ENCODE results near the gene TTC7B. TPM values are rescaled to one million over a fixed set of nuclear protein-coding genes. Genes with fewer than 3 reads are reported as not detected.

Gene TTC7B
- total and polyA plus RNA-seq, 2 experiments from 2014 or later: 7.9 to 28.6 TPM

DNA sequence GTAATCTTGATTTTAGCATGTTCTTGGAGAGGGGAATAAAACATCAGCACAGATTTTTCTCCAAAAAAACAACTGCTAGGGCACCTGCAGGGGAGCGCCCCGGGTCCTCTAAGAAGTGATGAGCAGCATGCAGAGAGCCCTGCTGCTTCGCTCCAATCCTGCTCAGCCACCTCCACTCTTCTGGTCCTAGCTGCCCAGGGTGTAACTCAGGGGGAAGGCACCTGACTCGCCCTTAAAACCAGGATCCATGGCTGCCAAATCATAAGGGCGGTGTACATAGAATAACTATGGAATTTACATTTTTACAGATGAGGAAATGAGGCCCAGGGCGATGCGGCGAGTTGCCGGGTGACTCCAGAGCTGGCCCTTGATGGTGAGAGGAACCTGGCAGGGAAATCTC, 214.7 kb downstream of the TTC7B start:
- Mint-ChIP-seq H3K4me1 (peaks cover 67% of the 10 kb centered on the region), H3K4me3 (no peak overlapping the region), H3K36me3 (ENCODE audit: low read depth) (no peaks in the 10 kb centered on the region), H3K9me3 (no peaks in the 10 kb centered on the region), H3K27me3 (ENCODE audit: insufficient read depth, low read depth, poor library complexity) (peaks cover 6% of the 10 kb centered on the region), H3K27ac (no peak overlapping the region)
- H3K4me2 ChIP-seq: no peak overlapping the region
- H3K4me1 ChIP-seq (ENCODE audit: insufficient read depth): peaks cover 51% of the 10 kb centered on the region
- DNase-seq (ENCODE audit: low spot score): no peak
- no peaks in the 10 kb centered on the region for H3K27me3 ChIP-seq (ENCODE audit: insufficient read depth)
- H3K36me3 ChIP-seq (ENCODE audit: insufficient read depth): no peaks in the 10 kb centered on the region
- no peaks in the 10 kb centered on the region for H3F3A ChIP-seq (replicated peaks; ENCODE audit: low read depth)
- no peak overlapping the region for H2AFZ ChIP-seq
- TF ChIP-seq NANOG (IDR thresholded peaks at IDR 0.05; ENCODE audit: borderline replicate concordance) (no peak), CREB1 (CRISPR knock-in tag; IDR thresholded peaks at IDR 0.05; ENCODE audit: low read depth) (no peak), JUNB (IDR thresholded peaks at IDR 0.05; ENCODE audit: unreplicated experiment) (no peak), REST (IDR thresholded peaks at IDR 0.05; ENCODE audit: unreplicated experiment) (no peak), ZNF462 (CRISPR knock-in tag; IDR thresholded peaks at IDR 0.05) (no peak), STAT1 (IDR thresholded peaks at IDR 0.05; ENCODE audit: unreplicated experiment) (no peak), ZNF331 (CRISPR knock-in tag; IDR thresholded peaks at IDR 0.05; ENCODE audit: low read depth) (no peak), POLR2AphosphoS5 (IDR thresholded peaks at IDR 0.05; ENCODE audit: low read depth) (no peak), ZNF114 (CRISPR knock-in tag; IDR thresholded peaks at IDR 0.05) (no peak), EZH2 (IDR thresholded peaks at IDR 0.05; ENCODE audit: low read depth, unreplicated experiment) (no peak), EZH2phosphoT487 (IDR thresholded peaks at IDR 0.05; ENCODE audit: unreplicated experiment) (no peak)
- TF ChIP-seq, protein P1, sequence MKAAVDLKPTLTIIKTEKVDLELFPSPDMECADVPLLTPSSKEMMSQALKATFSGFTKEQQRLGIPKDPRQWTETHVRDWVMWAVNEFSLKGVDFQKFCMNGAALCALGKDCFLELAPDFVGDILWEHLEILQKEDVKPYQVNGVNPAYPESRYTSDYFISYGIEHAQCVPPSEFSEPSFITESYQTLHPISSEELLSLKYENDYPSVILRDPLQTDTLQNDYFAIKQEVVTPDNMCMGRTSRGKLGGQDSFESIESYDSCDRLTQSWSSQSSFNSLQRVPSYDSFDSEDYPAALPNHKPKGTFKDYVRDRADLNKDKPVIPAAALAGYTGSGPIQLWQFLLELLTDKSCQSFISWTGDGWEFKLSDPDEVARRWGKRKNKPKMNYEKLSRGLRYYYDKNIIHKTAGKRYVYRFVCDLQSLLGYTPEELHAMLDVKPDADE (IDR thresholded peaks at IDR 0.05): no peak
- TF ChIP-seq, protein P2, sequence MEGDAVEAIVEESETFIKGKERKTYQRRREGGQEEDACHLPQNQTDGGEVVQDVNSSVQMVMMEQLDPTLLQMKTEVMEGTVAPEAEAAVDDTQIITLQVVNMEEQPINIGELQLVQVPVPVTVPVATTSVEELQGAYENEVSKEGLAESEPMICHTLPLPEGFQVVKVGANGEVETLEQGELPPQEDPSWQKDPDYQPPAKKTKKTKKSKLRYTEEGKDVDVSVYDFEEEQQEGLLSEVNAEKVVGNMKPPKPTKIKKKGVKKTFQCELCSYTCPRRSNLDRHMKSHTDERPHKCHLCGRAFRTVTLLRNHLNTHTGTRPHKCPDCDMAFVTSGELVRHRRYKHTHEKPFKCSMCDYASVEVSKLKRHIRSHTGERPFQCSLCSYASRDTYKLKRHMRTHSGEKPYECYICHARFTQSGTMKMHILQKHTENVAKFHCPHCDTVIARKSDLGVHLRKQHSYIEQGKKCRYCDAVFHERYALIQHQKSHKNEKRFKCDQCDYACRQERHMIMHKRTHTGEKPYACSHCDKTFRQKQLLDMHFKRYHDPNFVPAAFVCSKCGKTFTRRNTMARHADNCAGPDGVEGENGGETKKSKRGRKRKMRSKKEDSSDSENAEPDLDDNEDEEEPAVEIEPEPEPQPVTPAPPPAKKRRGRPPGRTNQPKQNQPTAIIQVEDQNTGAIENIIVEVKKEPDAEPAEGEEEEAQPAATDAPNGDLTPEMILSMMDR (conservative IDR thresholded peaks at IDR 0.05; ENCODE audit: low read depth in 2 of 2): no peak
- H3K79me2 ChIP-seq (replicated peaks; ENCODE audit: insufficient read depth): no peaks in the 10 kb centered on the region
- H4K20me1 ChIP-seq (replicated peaks; ENCODE audit: insufficient read depth): no peaks in the 10 kb centered on the region
- H3K27ac ChIP-seq (ENCODE audit: low read depth): no peak overlapping the region
- no peak overlapping the region for H3K4me3 ChIP-seq
- no peaks in the 10 kb centered on the region for H3K9me2 ChIP-seq (ENCODE audit: insufficient read depth)
- peak; percentile 19; the same call in 2 of the 3 replicates for ATAC-seq

Data from GM23338 (cell line).